ENCODE data around the gene MEIOSIN.

MEIOSIN gene

DNA sequence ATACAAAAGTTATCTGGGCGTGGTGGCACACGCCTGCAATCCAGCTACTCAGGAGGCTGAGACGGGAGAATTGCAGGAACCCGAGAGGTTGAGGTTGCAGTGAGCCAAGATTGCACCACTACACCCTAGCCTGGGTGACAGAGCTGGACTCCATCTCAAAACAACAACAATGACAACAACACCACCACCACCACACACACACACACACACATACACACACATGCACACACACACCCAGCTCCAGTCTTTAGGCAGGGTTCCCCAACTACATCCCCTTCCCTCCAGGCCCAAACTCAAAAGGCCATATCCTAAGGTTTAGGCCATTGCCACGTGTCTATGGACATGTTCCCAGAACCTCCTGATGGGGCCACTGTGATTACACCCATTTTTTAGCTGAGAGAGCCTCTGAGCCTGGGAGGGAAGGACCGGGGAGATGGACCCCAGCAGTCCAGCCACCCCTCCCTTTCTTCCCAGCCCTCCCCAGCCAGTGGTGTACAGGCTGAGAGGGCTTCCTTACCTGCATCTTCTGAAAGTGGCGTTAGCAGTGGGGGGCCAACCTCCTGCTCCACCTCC is 68.5 kb downstream of the MEIOSIN start:
- DNase-seq = no peak

DNA sequence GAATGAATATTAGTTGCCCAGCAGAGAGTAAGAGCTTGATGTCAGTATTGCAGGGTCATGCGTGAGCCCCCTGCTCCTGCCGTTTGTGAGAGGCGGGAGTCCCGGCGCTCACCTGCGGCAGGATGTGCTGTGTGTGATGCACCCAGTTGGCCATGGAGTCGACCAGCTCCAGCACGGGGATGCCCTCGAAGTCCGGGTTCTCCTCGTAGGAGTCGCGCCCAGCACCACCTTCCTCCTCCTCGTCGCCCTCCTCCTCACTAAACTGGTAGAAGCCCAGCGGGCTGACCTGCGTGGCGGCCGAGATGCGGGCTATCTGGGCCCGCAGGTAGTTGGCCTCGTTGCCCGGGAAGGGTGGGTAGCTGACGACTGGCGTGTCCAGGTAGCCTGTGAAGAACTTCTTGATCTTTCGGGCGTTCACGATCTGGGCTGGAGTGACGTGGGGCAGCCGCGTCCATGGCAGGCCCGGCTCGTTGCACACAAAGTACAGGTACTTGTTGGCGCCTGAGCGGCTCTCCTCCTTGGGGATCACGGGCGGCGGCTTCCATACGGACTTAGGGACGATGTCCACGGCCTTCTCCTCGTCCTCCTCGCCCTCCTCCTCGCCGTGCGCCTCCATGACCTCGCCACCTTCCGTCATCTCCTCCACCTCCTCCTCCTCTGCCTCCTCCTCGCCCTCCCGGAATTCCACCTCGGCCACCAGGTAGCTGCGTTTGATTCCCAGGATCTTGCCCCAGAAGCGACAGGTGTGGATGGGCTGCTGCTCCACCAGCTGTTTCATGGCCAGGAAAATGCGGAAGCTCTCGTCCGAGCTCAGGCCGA is 71.1 kb downstream of the MEIOSIN start:
- DNase-seq = no peak

DNA sequence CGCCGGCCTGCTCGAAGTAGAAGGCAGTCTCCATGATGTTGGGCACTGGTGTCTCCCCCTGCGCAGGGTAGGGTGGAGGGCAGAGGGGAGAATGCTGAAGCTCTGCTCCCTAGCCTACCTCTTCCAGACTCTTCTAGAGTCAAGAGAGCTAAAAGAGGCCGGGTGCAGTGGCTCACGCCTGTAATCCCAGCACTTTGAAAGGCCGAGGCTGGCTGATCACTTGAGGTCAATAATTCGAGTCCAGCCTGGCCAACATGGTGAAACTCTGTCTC is 71.7 kb downstream of the MEIOSIN start:
- DNase-seq = no peak

DNA sequence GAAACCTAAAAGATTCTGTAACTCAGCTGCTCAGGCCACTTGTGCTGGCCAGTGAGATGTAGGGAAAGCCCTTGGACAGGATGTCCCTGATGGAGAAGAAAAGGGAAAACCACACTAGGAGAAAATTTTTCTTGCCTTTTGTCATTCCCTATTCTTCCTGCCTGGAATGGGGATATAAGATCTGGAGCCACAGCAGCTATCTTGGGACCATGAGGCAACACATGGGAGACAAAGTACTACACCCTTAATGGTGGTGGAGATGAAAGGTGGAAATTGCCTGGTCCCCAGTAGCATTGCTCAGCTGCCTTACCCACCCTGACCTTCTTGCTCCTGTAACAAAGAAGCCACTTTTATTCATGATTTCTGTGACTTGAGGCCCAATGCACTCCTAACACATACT is 72.5 kb downstream of the MEIOSIN start:
- no peak for DNase-seq

DNA sequence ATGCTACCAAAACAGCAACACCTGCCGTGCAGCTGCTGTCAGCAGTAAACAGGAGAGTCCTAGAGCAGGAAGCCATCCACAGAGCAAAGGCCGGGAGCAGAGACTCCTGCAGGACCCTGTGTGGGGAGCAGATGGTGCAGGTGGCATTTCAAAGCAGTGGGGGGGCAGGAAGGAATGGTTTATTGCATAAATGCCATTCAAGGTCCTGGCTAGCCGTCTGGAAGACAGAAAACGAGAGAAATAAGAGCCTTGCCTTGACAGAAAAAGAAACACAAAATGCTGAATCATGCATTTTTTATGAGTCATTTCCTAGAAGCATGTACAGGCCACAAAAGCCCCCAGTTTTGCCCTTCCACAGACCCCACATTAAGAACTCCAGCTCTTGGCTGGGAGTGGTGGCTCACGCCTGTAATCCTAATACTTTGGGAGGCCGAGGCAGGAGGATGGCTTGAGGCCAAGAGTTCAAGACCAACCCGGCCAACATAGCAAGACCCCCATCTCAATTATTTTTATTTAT is 76.5 kb downstream of the MEIOSIN start:
- DNase-seq = no peak

DNA sequence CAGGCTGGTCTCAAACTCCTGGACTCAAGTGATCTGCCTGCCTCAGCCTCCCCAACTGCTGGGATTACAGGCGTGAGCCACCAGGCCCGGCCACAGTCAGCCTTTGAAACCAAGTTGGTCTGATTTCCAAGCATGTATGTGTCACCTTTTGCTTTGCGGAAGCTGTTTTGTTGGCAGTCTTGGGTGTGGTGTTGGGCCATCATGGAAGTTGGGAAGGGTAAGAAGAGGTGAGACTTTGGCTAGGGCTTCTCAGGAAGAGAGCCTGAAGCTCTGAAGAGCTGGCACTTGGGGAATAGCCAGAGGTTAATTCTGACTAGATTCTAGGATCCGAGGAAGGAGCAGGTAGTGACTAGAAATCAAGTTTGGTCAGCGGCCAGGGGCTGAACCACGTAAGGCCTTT is 79.1 kb downstream of the MEIOSIN start:
- DNase-seq = no peak

Data from femur (tissue), 1 donor.